ENCODE results near the gene LITAF. TPM values are rescaled to one million over a fixed set of nuclear protein-coding genes. Genes with fewer than 3 reads are reported as not detected.

Gene LITAF
- total and polyA plus RNA-seq, 2 of the 4 experiments (the other 2 are of a cell fraction) = 113 to 206 TPM

GRCh38 chr16:11624205-11624604 lies 37.5 kb upstream of the LITAF start:
- dilution Hi-C loops (cut with HindIII; ENCODE audit: low sequenced_read_pairs, unreplicated experiment) (no loop called here), intact Hi-C loops (cut with micrococcal nuclease) (no loop called here), in situ Hi-C loops (cut with MboI; ENCODE audit: low sequenced_read_pairs) (no loop called here)
- POLR2A ChIA-PET (ENCODE audit: unreplicated experiment) = no interaction called here
- TF ChIP-seq RFX5 (IDR thresholded peaks at IDR 0.05; ENCODE audit: low read depth, low read length) = no peak
- TF ChIP-seq RCOR1 (IDR thresholded peaks at IDR 0.05; ENCODE audit: insufficient replicate concordance, low read length) = no peak
- no peak for TF ChIP-seq CTCF (conservative IDR thresholded peaks at IDR 0.05; ENCODE audit: low read depth, low read length)
- peak; percentile 45 for TF ChIP-seq USF2 (IDR thresholded peaks at IDR 0.05; ENCODE audit: low read depth, low read length)
- Histone ChIP-seq H4K8ac (ENCODE audit: low read depth in 2 of 2, low read length in 2 of 2) (peak overlapping the region in 1 of 2 experiments; percentile 27; a peak in 1 of 4 replicates), H3K23ac (ENCODE audit: low read depth, low read length) (no peak overlapping the region), H3K27me3 (ENCODE audit: control insufficient read depth, insufficient read depth, low read length) (no peaks in the 10 kb centered on the region), H3K4me2 (ENCODE audit: low read depth, low read length) (no peak overlapping the region), H3K14ac (replicated peaks; ENCODE audit: low read depth, low read length) (no peak overlapping the region), H3K9ac (ENCODE audit: low read depth, low read length) (no peak overlapping the region), H3K9me1 (ENCODE audit: insufficient read depth, low read length) (peaks cover 4% of the 10 kb centered on the region), H2BK5ac (ENCODE audit: low read depth, low read length, poor library complexity, severe bottlenecking) (no peak overlapping the region), H2BK120ac (ENCODE audit: low read depth, low read length) (peak overlapping the region; percentile 14; the same call in 1 of the 2 replicates), H2AK9ac (replicated peaks; ENCODE audit: low read depth, low read length, poor library complexity) (no peak overlapping the region), H3K79me1 (ENCODE audit: low read depth in 1 of 2, low read length in 2 of 2) (no peaks in the 10 kb centered on the region), H3K9me3 (ENCODE audit: control insufficient read depth, insufficient read depth, low read length) (no peaks in the 10 kb centered on the region), H2AFZ (replicated peaks; ENCODE audit: low read length, poor library complexity) (no peak overlapping the region), H2AK5ac (ENCODE audit: low read depth, low read length) (peak overlapping the region; percentile 63; the same call in 1 of the 2 replicates), H3K56ac (ENCODE audit: extremely low read depth, insufficient read depth, low read length) (no peak overlapping the region), H3K4me3 (ENCODE audit: insufficient read depth, low read depth, low read length) (no peak overlapping the region), H3K27ac (ENCODE audit: insufficient read depth, low read length) (no peak overlapping the region), H4K91ac (ENCODE audit: insufficient read depth, low read depth, low read length) (no peak overlapping the region), H2BK15ac (ENCODE audit: low read depth, low read length) (no peak overlapping the region), H3K4ac (ENCODE audit: low read depth, low read length) (no peak overlapping the region), H2BK20ac (ENCODE audit: low read depth, low read length) (no peak overlapping the region), H3K18ac (ENCODE audit: low read depth, low read length) (no peak overlapping the region), H4K5ac (ENCODE audit: low read depth, low read length) (no peak overlapping the region), H3K36me3 (ENCODE audit: control insufficient read depth, insufficient read depth, low read length) (no peaks in the 10 kb centered on the region), H3K4me1 (ENCODE audit: control insufficient read depth, insufficient read depth, low read length) (peaks cover 22% of the 10 kb centered on the region), H4K20me1 (ENCODE audit: insufficient read depth, low read length) (no peaks in the 10 kb centered on the region)
- WGBS, 2 experiments (ENCODE audit: extremely low coverage in 2 of 2, insufficient read length in 1 of 2) = no CpG with 5 or more reads among the region's 4 CpGs
- BruUV-seq (replicated peaks) = no TSS peak
- ATAC-seq (ENCODE audit: low read depth) = no peak
- CTCF ChIA-PET = no interaction called here
- no peak for DNase-seq
